ENCODE data around the gene TEX29. TPM values are rescaled to one million over a fixed set of nuclear protein-coding genes. Genes with fewer than 3 reads are reported as not detected.

TEX29 gene
- total RNA-seq, 1 donor from 2014 or later: not detected

DNA sequence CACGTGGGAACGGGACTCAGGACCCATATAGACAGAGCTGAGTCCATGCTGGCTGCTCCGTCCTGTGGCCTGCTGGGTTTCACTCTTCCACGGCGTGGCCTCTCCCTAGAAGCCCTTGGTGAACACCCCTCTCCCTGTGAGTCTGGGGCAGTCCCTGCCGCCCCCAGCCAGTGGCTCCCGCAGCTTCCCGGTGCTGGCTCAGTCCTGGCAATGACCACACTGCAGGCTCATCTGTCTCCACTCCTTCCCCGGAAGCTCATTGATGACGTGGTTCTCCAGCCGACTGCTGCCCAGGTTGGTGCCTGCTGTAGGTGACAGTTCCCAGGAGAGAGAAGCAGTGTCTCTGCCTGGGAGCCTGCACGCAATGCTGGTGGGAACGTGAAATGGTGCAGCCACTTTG, 2.1 kb upstream of the TEX29 start:
- DNase-seq: no peak
- no peaks in the 10 kb centered on the region for H3K4me1 ChIP-seq
- H3K4me3 ChIP-seq: no peak overlapping the region
- TF ChIP-seq, protein P1, sequence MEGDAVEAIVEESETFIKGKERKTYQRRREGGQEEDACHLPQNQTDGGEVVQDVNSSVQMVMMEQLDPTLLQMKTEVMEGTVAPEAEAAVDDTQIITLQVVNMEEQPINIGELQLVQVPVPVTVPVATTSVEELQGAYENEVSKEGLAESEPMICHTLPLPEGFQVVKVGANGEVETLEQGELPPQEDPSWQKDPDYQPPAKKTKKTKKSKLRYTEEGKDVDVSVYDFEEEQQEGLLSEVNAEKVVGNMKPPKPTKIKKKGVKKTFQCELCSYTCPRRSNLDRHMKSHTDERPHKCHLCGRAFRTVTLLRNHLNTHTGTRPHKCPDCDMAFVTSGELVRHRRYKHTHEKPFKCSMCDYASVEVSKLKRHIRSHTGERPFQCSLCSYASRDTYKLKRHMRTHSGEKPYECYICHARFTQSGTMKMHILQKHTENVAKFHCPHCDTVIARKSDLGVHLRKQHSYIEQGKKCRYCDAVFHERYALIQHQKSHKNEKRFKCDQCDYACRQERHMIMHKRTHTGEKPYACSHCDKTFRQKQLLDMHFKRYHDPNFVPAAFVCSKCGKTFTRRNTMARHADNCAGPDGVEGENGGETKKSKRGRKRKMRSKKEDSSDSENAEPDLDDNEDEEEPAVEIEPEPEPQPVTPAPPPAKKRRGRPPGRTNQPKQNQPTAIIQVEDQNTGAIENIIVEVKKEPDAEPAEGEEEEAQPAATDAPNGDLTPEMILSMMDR (IDR thresholded peaks at IDR 0.05; ENCODE audit: borderline replicate concordance): no peak
- H3K27ac ChIP-seq (replicated peaks): no peak overlapping the region
- H3K27me3 ChIP-seq (ENCODE audit: low read depth): no peaks in the 10 kb centered on the region
- H3K9me3 ChIP-seq (replicated peaks): no peaks in the 10 kb centered on the region
- H3K36me3 ChIP-seq: peaks cover 10% of the 10 kb centered on the region
- intact Hi-C loops (cut with micrococcal nuclease): no loop called here

- no peak overlapping the region for H3K27ac ChIP-seq (replicated peaks)
- TF ChIP-seq, protein P1 (IDR thresholded peaks at IDR 0.05; ENCODE audit: borderline replicate concordance): no peak
- no peaks in the 10 kb centered on the region for H3K9me3 ChIP-seq (replicated peaks)
- intact Hi-C loops (cut with micrococcal nuclease): no loop called here
- H3K36me3 ChIP-seq: peaks cover 10% of the 10 kb centered on the region
- H3K4me1 ChIP-seq: no peaks in the 10 kb centered on the region
- no peak overlapping the region for H3K4me3 ChIP-seq
- no peaks in the 10 kb centered on the region for H3K27me3 ChIP-seq (ENCODE audit: low read depth)
- DNase-seq: no peak
Observed at GRCh38 chr13:111319521-111319920, 921 bp upstream of the TEX29 start.

DNA sequence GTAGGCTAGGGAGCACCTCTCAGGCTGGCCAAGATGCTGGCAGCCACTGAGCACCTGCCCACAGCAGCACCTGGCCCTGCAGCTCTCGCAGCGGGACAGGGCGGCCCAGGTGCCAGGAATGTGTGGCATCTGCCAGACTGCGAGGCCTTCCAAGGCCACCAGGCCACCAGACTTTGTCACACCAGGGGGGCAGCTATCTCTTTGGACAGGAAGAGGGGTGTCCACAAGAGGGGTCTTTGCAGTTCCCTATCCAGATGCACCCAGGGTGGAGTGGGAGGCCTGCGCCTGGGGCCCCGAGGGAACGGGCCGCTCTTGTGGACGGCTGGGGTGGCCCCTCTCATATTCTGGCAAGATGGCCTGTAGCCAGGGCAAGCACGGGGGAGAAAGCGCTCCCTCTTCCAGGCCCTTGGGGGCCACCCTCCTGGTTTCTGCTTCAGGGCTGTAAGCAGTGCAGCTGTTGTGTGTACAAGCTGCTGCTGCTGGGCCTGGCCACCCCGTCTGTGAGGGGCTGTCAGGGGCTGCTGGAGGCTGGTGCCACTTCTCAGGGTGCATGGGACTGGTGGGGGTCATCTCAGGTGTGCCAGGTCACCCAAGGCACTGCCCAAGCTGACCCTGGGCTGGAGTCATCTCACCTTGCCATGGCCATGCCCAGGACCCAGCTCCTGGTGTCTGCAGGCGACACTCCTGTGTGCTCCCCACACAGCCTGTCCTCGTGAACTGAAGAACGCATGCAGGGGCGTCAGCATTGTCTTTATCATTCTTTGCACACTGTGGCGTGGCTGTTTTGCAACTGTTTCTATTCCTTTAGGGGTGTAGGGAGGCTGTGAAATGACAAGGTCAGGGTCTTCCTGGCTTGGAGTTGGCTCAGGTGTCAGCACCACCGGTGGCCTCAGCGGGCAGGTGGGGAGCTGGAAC, 1.8 kb downstream of the TEX29 start:
- Histone ChIP-seq H3K36me3 (peaks cover 2% of the 10 kb centered on the region), H3K4me1 (no peaks in the 10 kb centered on the region), H3K27ac (replicated peaks) (no peak overlapping the region), H3K4me3 (no peak overlapping the region), H3K9me3 (replicated peaks) (no peaks in the 10 kb centered on the region), H3K27me3 (ENCODE audit: low read depth) (no peaks in the 10 kb centered on the region)
- DNase-seq: no peak
- intact Hi-C loops (cut with micrococcal nuclease): no loop called here
- TF ChIP-seq, protein P1 (IDR thresholded peaks at IDR 0.05; ENCODE audit: borderline replicate concordance): no peak

DNA sequence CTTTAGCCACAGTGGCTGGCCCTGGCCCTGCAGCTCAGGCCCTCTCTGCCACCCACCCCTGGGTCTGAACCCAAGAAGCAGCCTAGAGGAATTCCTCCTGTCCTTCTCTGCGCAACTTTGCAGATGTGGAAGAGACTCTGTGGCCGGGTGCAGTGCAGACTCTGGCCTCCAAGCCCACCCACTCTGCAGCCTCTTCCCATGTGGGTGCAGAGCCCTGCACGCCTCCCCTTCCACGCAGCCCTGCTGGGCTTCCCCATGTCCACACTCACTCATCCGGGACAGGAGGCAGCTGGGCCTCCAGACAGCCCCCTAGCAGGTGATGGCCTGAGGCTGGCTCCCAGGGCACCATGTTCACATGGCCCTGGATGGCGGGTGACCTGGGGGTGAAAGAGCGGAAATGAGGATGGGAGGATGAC, 2.5 kb downstream of the TEX29 start:
- intact Hi-C loops (cut with micrococcal nuclease): no loop called here
- TF ChIP-seq, protein P1 (IDR thresholded peaks at IDR 0.05; ENCODE audit: borderline replicate concordance): no peak

DNA sequence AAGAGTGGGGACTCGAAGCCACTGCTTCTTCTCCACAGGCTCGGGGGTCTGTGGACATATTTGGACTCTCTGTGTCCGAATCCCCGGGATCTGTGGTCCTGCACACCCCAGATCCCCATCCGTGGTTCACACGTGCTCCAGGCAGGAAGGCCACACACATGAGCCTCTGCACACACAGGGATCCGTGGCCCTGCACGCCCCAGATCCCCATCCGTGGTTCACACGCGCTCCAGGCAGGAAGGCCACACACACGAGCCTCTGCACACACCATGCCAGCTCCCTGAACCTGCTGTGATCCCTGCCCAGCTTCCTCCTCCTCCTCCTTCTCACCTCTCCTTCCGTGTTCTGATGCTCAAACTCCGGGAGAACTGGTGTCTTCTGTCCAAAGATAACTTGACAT, 3.1 kb downstream of the TEX29 start:
- intact Hi-C loops (cut with micrococcal nuclease): no loop called here
- Histone ChIP-seq H3K4me3 (no peak overlapping the region), H3K9me3 (replicated peaks) (no peaks in the 10 kb centered on the region), H3K36me3 (no peaks in the 10 kb centered on the region), H3K27ac (replicated peaks) (no peak overlapping the region), H3K4me1 (no peaks in the 10 kb centered on the region), H3K27me3 (ENCODE audit: low read depth) (no peaks in the 10 kb centered on the region)
- DNase-seq: no peak
- TF ChIP-seq, protein P1 (IDR thresholded peaks at IDR 0.05; ENCODE audit: borderline replicate concordance): no peak

More for the DNA sequence above, 2.5 kb downstream of the TEX29 start:
- no peaks in the 10 kb centered on the region for H3K27me3 ChIP-seq (ENCODE audit: low read depth)
- DNase-seq: no peak
- no peak overlapping the region for H3K27ac ChIP-seq (replicated peaks)
- no peaks in the 10 kb centered on the region for H3K36me3 ChIP-seq
- H3K4me1 ChIP-seq: no peaks in the 10 kb centered on the region
- H3K9me3 ChIP-seq (replicated peaks): no peaks in the 10 kb centered on the region
- H3K4me3 ChIP-seq: no peak overlapping the region

Data from left ventricle myocardium inferior (tissue), 1 donor.